CD8-positive, alpha-beta memory T cell (primary cell): ENCODE results near the gene ARSB. TPM values are rescaled to one million over a fixed set of nuclear protein-coding genes. Genes with fewer than 3 reads are reported as not detected.
A peak's percentile ranks its signal among the peaks of the same experiment; 100 is the strongest.

Experiments used
- CTCF ChIA-PET: fragments of 350-600 bp; sonication (Branson Sonifier 250); formaldehyde crosslinking; loops from one replicate; lab custom pipeline; 2021; ENCODE audit warnings: antibody characterized with exemption; lab: Charles Lee
- POLR2A ChIA-PET: fragments of 350-600 bp; sonication (Branson Sonifier 250); formaldehyde crosslinking; loops from one replicate; lab custom pipeline; 2021; ENCODE audit warnings: antibody characterized with exemption; lab: Charles Lee
- DNase-seq, 5 donors: peaks; one replicate each; pipeline versions ENCODE4 v3.0.0 to v3.0.0-alpha.2; 2020 to 2022; ENCODE audit warnings: mixed read lengths in 1 of 5
- H3K27ac ChIP-seq: one replicate; pipeline ENCODE4 v1.7.0; 2013; ENCODE audit warnings: low read depth, mild to moderate bottlenecking, low read length, moderate library complexity
- H3K27me3 ChIP-seq: 2 replicates; pipeline ENCODE4 v1.7.0; 2013; ENCODE audit warnings: low read length, mild to moderate bottlenecking; ENCODE audit not compliant: insufficient read depth, poor library complexity, severe bottlenecking
- H3K36me3 ChIP-seq: 2 replicates; pipeline ENCODE4 v1.7.0; 2013; ENCODE audit warnings: mild to moderate bottlenecking, low read length, moderate library complexity; ENCODE audit not compliant: insufficient read depth
- H3K4me1 ChIP-seq: 2 replicates; pipeline ENCODE4 v1.7.0; 2013; ENCODE audit warnings: mild to moderate bottlenecking, low read length, moderate library complexity; ENCODE audit not compliant: insufficient read depth
- H3K4me3 ChIP-seq: 2 replicates; pipeline ENCODE4 v1.7.0; 2013; ENCODE audit warnings: mild to moderate bottlenecking, low read length
- H3K9me3 ChIP-seq: 2 replicates; pipeline ENCODE4 v1.7.0; 2013; ENCODE audit warnings: mild to moderate bottlenecking, low read length
- H3K27ac Mint-ChIP-seq, 8 donors: one replicate each; pipeline ENCODE4 v1.8.0; 2020 to 2021; ENCODE audit warnings: mixed read lengths in 8 of 8, mild to moderate bottlenecking in 6 of 8, inconsistent platforms in 3 of 8, moderate library complexity in 3 of 8
- H3K27me3 Mint-ChIP-seq, 2 donors: one replicate each; pipeline ENCODE4 v1.8.0; 2020 to 2021; ENCODE audit warnings: mixed read lengths in 2 of 2, mild to moderate bottlenecking in 1 of 2, moderate library complexity in 1 of 2
- H3K36me3 Mint-ChIP-seq, 3 donors: one replicate each; pipeline ENCODE4 v1.8.0; 2020 to 2021; ENCODE audit warnings: mixed read lengths in 3 of 3, inconsistent platforms in 1 of 3, mild to moderate bottlenecking in 1 of 3
- H3K4me1 Mint-ChIP-seq, 3 donors: one replicate each; pipeline ENCODE4 v1.8.0; 2020 to 2021; ENCODE audit warnings: mixed read lengths in 3 of 3, inconsistent platforms in 1 of 3, mild to moderate bottlenecking in 1 of 3
- H3K4me3 Mint-ChIP-seq, 7 donors: one replicate each; pipeline ENCODE4 v1.8.0; 2020 to 2021; ENCODE audit warnings: mixed read lengths in 7 of 7, mild to moderate bottlenecking in 6 of 7, moderate library complexity in 4 of 7, inconsistent platforms in 2 of 7
- H3K9me3 Mint-ChIP-seq, 5 donors: one replicate each; pipeline ENCODE4 v1.8.0; 2020 to 2022; ENCODE audit warnings: mixed read lengths in 5 of 5, mild to moderate bottlenecking in 3 of 5, moderate library complexity in 2 of 5, inconsistent platforms in 1 of 5
- polyA plus RNA-seq: library from polyadenylated mRNA; unstranded; fragments of 300-500 nt; fragmentation: Illumina TruSeq; gene quantifications from one replicate; pipeline ENCODE4 v1.2.3, GENCODE V29; 2021
- total RNA-seq, 2 experiments: library from RNA; stranded (reverse); gene quantifications; one replicate each; pipeline ENCODE4 v1.2.3, GENCODE V29; 2021

Gene ARSB
- total and polyA plus RNA-seq, 3 experiments from 2014 or later, result 5.1 to 19.9 (median 19.6) TPM

DNA sequence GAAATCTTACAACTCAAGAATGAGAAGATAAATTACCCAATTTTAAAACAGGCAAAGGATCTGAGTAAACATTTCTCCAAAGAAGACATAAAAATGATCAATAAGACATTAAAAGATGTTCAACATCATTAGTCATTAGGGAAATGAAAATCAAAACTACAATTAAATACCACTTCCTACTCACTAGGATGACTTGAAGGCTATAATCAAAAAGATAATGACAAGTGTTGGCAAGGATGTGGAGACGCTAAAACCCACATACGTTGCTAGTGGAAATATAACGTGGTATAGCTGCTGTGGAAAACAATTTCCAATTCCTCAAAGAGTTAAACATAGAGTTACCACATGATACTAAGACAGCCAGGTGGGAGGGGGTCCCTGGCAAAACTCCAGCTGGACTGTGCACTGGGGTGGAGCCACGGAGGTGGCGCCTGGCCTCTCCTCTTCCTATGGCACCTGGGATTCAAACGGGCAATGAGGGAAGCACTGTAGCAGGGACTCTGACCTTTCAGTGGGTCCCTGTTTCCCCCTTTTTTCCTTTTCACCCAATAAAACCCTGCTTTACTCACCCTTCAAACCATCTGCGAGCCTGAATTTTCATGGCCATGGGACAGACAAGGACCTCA is 5.9 kb downstream of the ARSB start:
- DNase-seq, result no peak
- Histone ChIP-seq H3K27me3 (no peaks in the 10 kb centered on the region), H3K4me1 (no peaks in the 10 kb centered on the region), H3K9me3 (no peaks in the 10 kb centered on the region), H3K4me3 (no peak overlapping the region), H3K36me3 (no peaks in the 10 kb centered on the region), H3K27ac (no peak overlapping the region)
- Mint-ChIP-seq H3K27ac (no peak overlapping the region), H3K9me3 (no peaks in the 10 kb centered on the region), H3K36me3 (peaks cover 0 to 2% (median 0%) of the 10 kb centered on the region in 3 donors), H3K4me3 (no peak overlapping the region), H3K27me3 (no peaks in the 10 kb centered on the region), H3K4me1 (peaks cover 13 to 19% (median 16%) of the 10 kb centered on the region in 3 donors)
- POLR2A ChIA-PET, result no interaction called here
- CTCF ChIA-PET, result interaction anchor here (0.6 kb wide), 1 partner anchor 278 kb away, joined by 4 read pairs; no protein-coding TSS in a partner anchor

DNA sequence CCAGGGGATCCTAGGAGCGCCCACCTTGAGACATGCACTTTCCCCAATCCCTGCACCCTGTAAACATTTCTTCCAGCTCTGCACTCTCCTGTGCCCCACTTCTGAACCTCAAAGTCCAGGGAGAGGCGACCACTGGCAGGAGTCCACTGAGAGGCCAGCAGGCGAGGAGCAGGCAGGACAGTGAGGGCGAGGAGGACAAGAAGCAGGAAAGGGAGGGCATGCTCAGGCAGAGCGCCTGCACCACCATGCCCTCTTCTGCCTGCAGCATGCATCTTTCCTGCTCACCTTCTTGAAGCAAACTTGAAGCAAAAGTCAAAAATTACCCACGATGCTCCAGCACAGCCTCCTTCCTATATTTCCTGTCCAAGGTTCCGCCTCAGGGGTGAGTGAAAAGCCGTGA is 10.1 kb downstream of the ARSB start:
- Mint-ChIP-seq H3K9me3 (no peaks in the 10 kb centered on the region), H3K4me3 (no peak overlapping the region), H3K36me3 (peaks cover 0 to 2% (median 0%) of the 10 kb centered on the region in 3 donors), H3K4me1 (peaks cover 0 to 5% (median 2%) of the 10 kb centered on the region in 3 donors), H3K27me3 (no peaks in the 10 kb centered on the region), H3K27ac (no peak overlapping the region)
- no peaks in the 10 kb centered on the region for H3K27me3 ChIP-seq
- H3K36me3 ChIP-seq, result no peaks in the 10 kb centered on the region
- H3K9me3 ChIP-seq, result no peaks in the 10 kb centered on the region
- ChIA-PET CTCF (interaction anchor here (1.0 to 1.3 kb wide), 2 partner anchors 9 to 159 kb away, joined by 3 read pairs; no protein-coding TSS in a partner anchor), POLR2A (interaction anchor here (0.7 kb wide), 1 partner anchor 9 kb away, joined by 3 read pairs; no protein-coding TSS in a partner anchor)
- no peak overlapping the region for H3K27ac ChIP-seq
- H3K4me3 ChIP-seq, result no peak overlapping the region
- H3K4me1 ChIP-seq, result no peaks in the 10 kb centered on the region
- no peak for DNase-seq

DNA sequence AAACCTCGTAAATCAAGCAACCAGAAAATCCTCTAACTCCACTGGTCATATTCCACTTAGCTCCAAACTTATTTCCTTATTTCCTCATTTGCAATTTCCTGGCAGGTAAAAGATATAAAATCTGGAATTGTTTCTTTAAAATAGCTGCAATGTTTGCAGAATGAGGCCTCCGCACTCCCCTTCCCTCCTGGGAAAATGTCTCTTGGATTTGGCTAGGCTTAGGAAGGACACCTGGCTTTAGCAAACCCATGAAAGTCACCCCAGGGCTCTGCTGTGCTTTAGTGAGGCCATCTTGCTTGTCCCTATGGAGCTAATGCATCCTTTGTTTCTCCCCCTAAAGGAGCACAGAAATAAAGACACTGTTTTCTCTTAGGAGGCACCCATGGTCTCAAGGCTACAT is 10.5 kb downstream of the ARSB start:
- Mint-ChIP-seq H3K4me3 (no peak overlapping the region), H3K4me1 (peaks cover 0 to 5% (median 2%) of the 10 kb centered on the region in 3 donors), H3K27me3 (no peaks in the 10 kb centered on the region), H3K9me3 (no peaks in the 10 kb centered on the region), H3K36me3 (peaks cover 0 to 2% (median 0%) of the 10 kb centered on the region in 3 donors), H3K27ac (no peak overlapping the region)
- ChIA-PET POLR2A (no interaction called here), CTCF (interaction anchor here (1.0 kb wide), 1 partner anchor 159 kb away, joined by 3 read pairs; no protein-coding TSS in a partner anchor)
- no peak for DNase-seq
- Histone ChIP-seq H3K36me3 (no peaks in the 10 kb centered on the region), H3K4me3 (no peak overlapping the region), H3K4me1 (no peaks in the 10 kb centered on the region), H3K27ac (no peak overlapping the region), H3K9me3 (no peaks in the 10 kb centered on the region), H3K27me3 (no peaks in the 10 kb centered on the region)

DNA sequence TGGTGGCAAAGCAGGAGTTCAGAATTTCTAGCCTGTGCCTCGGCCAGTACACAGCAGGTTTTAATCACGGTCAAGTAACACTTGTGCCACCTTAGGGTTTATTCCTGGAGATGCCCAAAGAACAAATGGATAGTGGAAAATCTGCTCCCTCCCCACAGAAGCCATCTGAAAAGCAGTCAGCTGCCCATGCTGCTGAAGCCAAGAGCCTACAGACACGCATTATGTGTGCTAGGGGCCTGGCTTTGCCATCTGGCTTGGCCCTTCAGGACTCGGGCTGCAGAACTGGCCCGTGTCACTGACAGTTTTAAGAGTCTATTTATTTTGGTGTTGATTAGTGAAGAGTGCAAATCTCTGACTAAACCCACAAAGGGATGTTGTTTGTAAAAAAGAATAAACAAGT is 11.1 kb downstream of the ARSB start:
- Histone ChIP-seq H3K36me3 (no peaks in the 10 kb centered on the region), H3K4me1 (no peaks in the 10 kb centered on the region), H3K27me3 (no peaks in the 10 kb centered on the region), H3K4me3 (no peak overlapping the region), H3K27ac (no peak overlapping the region), H3K9me3 (no peaks in the 10 kb centered on the region)
- H3K27ac Mint-ChIP-seq, result no peak overlapping the region
- H3K9me3 Mint-ChIP-seq, result no peaks in the 10 kb centered on the region
- peaks cover 0 to 5% (median 2%) of the 10 kb centered on the region in 3 donors for H3K4me1 Mint-ChIP-seq
- H3K36me3 Mint-ChIP-seq, result peaks cover 0 to 2% (median 0%) of the 10 kb centered on the region in 3 donors
- H3K4me3 Mint-ChIP-seq, result no peak overlapping the region
- H3K27me3 Mint-ChIP-seq, result no peaks in the 10 kb centered on the region
- ChIA-PET CTCF (interaction anchor here (1.0 kb wide), 1 partner anchor 160 kb away, joined by 3 read pairs; no protein-coding TSS in a partner anchor), POLR2A (no interaction called here)
- DNase-seq, result no peak

DNA sequence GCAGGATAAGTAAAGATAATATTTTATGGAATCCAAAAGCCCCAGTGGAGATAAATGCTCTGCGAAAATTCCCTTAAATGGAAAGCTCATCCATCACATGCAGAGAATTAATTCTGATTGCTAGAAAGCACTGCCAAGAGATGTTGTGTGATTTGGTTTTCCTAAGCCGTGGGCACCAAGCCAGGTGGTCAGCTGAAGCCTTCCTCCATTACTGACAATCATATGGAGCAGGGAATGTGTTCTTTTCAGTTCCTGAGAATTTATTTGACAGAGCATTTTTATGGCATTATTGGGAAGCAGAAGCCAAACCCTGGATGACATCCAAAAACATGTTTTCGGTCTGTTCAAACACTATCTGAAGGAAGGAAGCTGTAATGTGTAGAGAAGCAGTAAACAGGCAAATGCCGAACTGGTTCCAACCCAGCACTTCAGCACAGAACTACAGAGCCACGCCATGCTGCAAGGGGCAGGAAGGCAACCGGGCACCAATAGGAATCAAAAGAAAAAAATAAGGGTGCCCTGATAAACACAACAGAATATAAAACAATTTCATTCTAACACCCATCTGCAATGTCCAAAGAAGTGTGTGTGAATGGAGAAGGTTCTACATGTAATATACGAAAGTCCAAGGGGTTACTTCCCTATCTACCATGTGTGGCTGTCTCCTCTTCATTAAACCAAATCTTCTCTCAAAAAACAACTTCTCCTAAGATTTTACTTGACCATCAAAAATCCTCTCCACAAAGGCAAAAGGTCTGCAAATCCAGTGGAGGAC is 12.3 kb downstream of the ARSB start:
- H3K9me3 Mint-ChIP-seq, result no peaks in the 10 kb centered on the region
- H3K4me1 Mint-ChIP-seq, result peaks cover 0 to 5% (median 2%) of the 10 kb centered on the region in 3 donors
- no peak overlapping the region for H3K4me3 Mint-ChIP-seq
- Histone ChIP-seq H3K27ac (no peak overlapping the region), H3K27me3 (no peaks in the 10 kb centered on the region), H3K4me3 (no peak overlapping the region), H3K9me3 (no peaks in the 10 kb centered on the region), H3K4me1 (no peaks in the 10 kb centered on the region), H3K36me3 (no peaks in the 10 kb centered on the region)
- POLR2A ChIA-PET, result no interaction called here
- DNase-seq, result no peak
- no peak overlapping the region for H3K27ac Mint-ChIP-seq
- CTCF ChIA-PET, result interaction anchor here (1.2 kb wide), 1 partner anchor 10 kb away, joined by 3 read pairs; no protein-coding TSS in a partner anchor
- peaks cover 0 to 6% (median 2%) of the 10 kb centered on the region in 3 donors for H3K36me3 Mint-ChIP-seq
- no peaks in the 10 kb centered on the region for H3K27me3 Mint-ChIP-seq

DNA sequence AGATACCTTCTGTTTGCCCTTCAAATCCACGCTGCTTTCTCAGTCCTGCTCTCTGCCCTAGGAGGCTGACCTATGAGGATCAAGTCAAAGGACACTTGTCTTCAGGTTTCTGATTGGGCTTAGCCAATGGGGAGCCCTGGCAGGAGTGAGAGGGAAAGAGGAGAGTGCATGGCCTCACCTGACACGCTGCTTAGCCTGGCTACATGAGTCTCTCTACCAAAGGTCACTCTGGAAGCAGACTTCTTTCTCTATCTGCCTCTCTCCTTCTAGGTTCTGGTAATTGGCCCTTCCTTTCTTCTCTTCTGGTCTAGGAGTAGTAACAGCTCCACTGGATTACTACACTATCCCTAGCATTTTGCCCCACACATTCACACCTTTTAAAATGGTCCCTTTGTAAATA is 13.1 kb downstream of the ARSB start:
- Histone ChIP-seq H3K27ac (no peak overlapping the region), H3K4me1 (no peaks in the 10 kb centered on the region), H3K9me3 (no peaks in the 10 kb centered on the region), H3K36me3 (no peaks in the 10 kb centered on the region), H3K27me3 (no peaks in the 10 kb centered on the region), H3K4me3 (no peak overlapping the region)
- no peaks in the 10 kb centered on the region for H3K9me3 Mint-ChIP-seq
- peaks cover 0 to 9% (median 3%) of the 10 kb centered on the region in 3 donors for H3K36me3 Mint-ChIP-seq
- peaks cover 0 to 2% (median 0%) of the 10 kb centered on the region in 3 donors for H3K4me1 Mint-ChIP-seq
- no peak for DNase-seq
- POLR2A ChIA-PET, result no interaction called here
- CTCF ChIA-PET, result interaction anchor here (1.2 to 1.5 kb wide), 2 partner anchors 9 to 11 kb away, joined by 3 to 4 read pairs; no protein-coding TSS in a partner anchor
- H3K27ac Mint-ChIP-seq, result peak overlapping the region in 1 of 8 donors; percentile 74
- H3K4me3 Mint-ChIP-seq, result no peak overlapping the region
- H3K27me3 Mint-ChIP-seq, result no peaks in the 10 kb centered on the region

DNA sequence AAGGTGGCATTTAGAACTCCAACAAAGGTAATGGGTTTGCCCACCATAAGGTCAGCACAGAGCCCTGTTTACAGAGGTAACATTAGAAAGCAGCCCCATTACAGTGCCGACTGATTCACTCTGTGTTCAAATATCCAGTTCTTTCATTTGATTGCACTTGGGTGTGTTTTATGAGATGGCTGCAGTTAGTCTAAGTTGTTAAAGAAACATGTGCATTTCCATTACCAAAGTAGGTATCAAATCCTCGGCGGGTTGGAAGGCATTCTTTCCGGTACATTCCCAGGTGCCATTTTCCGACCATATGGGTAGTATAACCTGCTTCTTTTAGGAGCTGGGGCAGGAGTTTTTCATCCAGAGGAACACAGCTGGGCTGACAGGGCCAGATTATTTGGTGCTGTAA is 16.3 kb downstream of the ARSB start:
- Histone ChIP-seq H3K9me3 (no peaks in the 10 kb centered on the region), H3K4me3 (no peak overlapping the region), H3K27ac (no peak overlapping the region), H3K4me1 (no peaks in the 10 kb centered on the region), H3K36me3 (no peaks in the 10 kb centered on the region), H3K27me3 (no peaks in the 10 kb centered on the region)
- Mint-ChIP-seq H3K27me3 (no peaks in the 10 kb centered on the region), H3K4me3 (no peak overlapping the region), H3K4me1 (no peaks in the 10 kb centered on the region), H3K9me3 (no peaks in the 10 kb centered on the region), H3K27ac (no peak overlapping the region), H3K36me3 (peaks cover 4 to 29% (median 10%) of the 10 kb centered on the region in 3 donors)
- no peak for DNase-seq
- ChIA-PET CTCF (no interaction called here), POLR2A (no interaction called here)

DNA sequence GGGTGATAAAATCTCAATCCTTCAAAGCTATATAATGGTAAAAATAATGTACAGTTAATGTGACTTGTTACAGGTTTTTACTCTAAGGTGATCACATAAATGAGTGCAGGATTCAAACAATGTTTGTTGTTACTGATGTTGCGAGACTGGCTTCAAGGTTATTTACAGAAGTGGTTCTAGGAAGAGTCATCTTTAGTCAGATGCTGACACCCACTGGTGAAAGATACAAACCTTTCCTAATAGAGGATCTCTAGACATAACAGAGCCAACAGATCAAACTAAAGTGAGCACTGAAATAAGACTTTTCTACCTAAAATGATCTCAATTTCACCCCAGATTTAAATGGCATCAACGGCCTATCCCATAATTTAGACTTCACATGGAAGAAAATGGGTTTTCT is 20.2 kb downstream of the ARSB start:
- H3K36me3 Mint-ChIP-seq, result peaks cover 14 to 43% (median 16%) of the 10 kb centered on the region in 3 donors
- POLR2A ChIA-PET, result no interaction called here
- H3K4me3 ChIP-seq, result no peak overlapping the region
- no peaks in the 10 kb centered on the region for H3K27me3 ChIP-seq
- no peaks in the 10 kb centered on the region for H3K9me3 Mint-ChIP-seq
- H3K27ac Mint-ChIP-seq, result no peak overlapping the region
- H3K36me3 ChIP-seq, result no peaks in the 10 kb centered on the region
- no peaks in the 10 kb centered on the region for H3K9me3 ChIP-seq
- H3K4me1 Mint-ChIP-seq, result no peaks in the 10 kb centered on the region
- H3K4me3 Mint-ChIP-seq, result no peak overlapping the region
- no peaks in the 10 kb centered on the region for H3K4me1 ChIP-seq
- DNase-seq, result no peak
- CTCF ChIA-PET, result no interaction called here
- H3K27me3 Mint-ChIP-seq, result no peaks in the 10 kb centered on the region
- H3K27ac ChIP-seq, result no peak overlapping the region
